ENCODE data around the gene LRRK2. TPM values are rescaled to one million over a fixed set of nuclear protein-coding genes. Genes with fewer than 3 reads are reported as not detected.
"Not testable (repeated sequence)": the region's sequence is repeated elsewhere in the genome, so short reads cannot be mapped to it uniquely, and the experiment has no call there.

The LRRK2 gene
- total RNA-seq, 6 donors from 2014 or later: 232 to 719 (median 390) TPM

DNA sequence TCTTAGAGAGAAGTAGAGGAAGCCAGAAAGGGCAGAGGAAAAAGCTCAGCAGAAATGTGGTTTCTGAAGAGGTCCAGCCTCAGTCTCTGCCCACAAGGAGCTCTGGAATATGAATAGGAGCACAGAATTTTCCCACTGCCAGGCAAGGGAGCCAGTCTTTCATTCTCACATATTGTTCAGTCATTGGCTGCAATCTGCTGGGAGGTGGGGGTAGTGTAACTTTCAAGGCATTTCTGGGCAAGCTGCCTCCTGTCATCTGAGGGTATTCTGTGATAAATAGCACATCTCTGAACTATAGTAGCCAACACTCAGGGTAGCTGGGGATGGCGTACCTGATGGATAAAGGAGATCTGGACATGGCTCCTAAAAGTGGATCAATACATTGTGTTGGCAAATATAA is 127.2 kb downstream of the LRRK2 start:
- 81 to 82% methylated on average over 1 of the region's 1 CpG for WGBS, 2 donors
- H3K4me3 ChIP-seq: no peak overlapping the region
- no peak overlapping the region for H3K27ac ChIP-seq
- peaks cover 0 to 7% (median 0%) of the 10 kb centered on the region in 4 donors for H3K4me1 ChIP-seq
- TF ChIP-seq EP300 (IDR thresholded peaks at IDR 0.05) (no peak), POLR2A (IDR thresholded peaks at IDR 0.05) (no peak), POLR2AphosphoS5 (IDR thresholded peaks at IDR 0.05) (no peak)
- TF ChIP-seq, protein P1, sequence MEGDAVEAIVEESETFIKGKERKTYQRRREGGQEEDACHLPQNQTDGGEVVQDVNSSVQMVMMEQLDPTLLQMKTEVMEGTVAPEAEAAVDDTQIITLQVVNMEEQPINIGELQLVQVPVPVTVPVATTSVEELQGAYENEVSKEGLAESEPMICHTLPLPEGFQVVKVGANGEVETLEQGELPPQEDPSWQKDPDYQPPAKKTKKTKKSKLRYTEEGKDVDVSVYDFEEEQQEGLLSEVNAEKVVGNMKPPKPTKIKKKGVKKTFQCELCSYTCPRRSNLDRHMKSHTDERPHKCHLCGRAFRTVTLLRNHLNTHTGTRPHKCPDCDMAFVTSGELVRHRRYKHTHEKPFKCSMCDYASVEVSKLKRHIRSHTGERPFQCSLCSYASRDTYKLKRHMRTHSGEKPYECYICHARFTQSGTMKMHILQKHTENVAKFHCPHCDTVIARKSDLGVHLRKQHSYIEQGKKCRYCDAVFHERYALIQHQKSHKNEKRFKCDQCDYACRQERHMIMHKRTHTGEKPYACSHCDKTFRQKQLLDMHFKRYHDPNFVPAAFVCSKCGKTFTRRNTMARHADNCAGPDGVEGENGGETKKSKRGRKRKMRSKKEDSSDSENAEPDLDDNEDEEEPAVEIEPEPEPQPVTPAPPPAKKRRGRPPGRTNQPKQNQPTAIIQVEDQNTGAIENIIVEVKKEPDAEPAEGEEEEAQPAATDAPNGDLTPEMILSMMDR (IDR thresholded peaks at IDR 0.05): no peak
- DNase-seq (no peak), ATAC-seq (ENCODE audit: low FRiP score in 2 of 2) (no peak)
- H3K9me3 ChIP-seq: no peaks in the 10 kb centered on the region
- H3K36me3 ChIP-seq: peaks cover 0 to 31% (median 12%) of the 10 kb centered on the region in 4 donors
- no peaks in the 10 kb centered on the region for H3K27me3 ChIP-seq

DNA sequence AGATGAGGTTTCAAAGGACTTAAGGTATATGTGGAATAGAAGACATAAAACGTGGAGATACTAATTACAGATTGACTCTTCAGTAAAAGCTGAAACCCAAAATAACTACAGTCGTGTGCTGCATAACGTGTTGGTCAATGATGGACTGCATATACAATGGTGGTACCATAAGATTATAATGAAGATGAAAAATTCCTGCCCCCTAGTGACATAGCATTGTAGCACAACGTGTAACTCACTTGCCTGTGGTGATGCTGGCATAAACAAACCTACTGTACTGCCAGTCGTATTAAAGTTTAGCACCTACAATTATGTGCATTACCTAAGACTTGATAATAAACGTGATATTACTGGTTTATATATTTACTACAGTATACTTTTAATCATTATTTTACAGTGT is 150.3 kb downstream of the LRRK2 start:
- H3K36me3 ChIP-seq: no peaks in the 10 kb centered on the region
- TF ChIP-seq, protein P1 (IDR thresholded peaks at IDR 0.05): peak in 1 of 6 experiments; percentile 25
- TF ChIP-seq POLR2AphosphoS5 (IDR thresholded peaks at IDR 0.05): no peak
- H3K27ac ChIP-seq: no peak overlapping the region
- no peaks in the 10 kb centered on the region for H3K9me3 ChIP-seq
- H3K4me1 ChIP-seq: no peaks in the 10 kb centered on the region
- no peaks in the 10 kb centered on the region for H3K27me3 ChIP-seq
- DNase-seq (no peak), ATAC-seq (ENCODE audit: low FRiP score in 2 of 2) (peak in 1 of 2 donors; percentile 31)
- no peak overlapping the region for H3K4me3 ChIP-seq
- WGBS, 2 donors: 66 to 68% methylated on average over 6 of the region's 6 CpGs

DNA sequence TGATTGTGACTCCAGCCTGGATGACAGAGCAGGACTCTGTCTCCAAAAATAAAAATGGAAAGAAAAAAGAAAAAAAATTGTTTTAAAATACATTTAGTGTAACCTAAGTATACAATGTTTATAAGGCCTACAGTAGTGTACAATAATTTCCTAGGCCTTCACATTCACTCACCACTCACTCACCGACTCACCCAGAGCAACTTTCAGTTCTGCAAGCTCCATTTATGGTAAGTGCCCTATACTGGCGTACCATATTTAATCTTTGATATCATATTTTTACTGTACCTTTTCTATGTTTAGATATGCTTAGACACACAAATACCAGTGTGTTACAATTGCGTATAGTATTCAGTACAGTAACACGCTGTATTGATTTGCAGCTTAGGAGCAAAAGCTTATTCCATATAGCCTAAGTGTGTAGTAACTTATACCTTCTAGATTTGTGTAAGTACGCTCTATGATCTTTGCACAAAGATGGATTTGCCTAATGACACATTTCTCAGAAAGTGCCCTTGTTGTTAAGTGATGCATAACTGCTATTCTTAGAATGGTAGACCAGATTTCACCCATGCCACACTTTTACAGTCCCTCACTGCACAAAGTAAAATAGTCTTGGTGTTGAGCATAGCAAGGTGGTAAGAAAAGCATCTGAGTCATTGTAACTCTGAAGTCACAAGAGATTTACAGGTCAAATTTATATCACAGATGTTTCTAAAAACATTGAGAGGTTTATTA is 151.9 kb downstream of the LRRK2 start:
- no peaks in the 10 kb centered on the region for H3K4me1 ChIP-seq
- WGBS, 2 donors: 90 to 92% methylated on average over 5 of the region's 5 CpGs
- no peak for ATAC-seq (ENCODE audit: low FRiP score in 2 of 2)

DNA sequence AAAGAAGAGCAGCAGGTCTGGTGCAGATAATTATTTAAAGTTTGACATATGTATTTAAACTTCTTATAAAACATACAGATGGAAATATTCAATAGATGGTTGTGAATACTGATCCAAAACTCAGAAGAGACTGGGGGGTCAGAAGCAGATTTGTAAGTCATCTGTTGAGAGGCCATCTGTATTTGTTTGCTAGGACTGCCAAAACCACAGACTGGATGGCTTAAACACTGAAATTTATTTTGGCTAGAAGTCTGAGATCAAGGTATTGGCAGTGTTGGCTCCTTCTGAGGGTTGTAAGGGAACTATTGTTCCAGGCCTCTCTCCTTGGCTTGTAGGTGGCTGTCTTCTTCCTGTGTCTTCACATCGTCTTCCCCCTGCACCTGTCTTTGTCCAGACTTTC is 153.9 kb downstream of the LRRK2 start:
- DNase-seq: no peak
- no peaks in the 10 kb centered on the region for H3K27me3 ChIP-seq
- no peaks in the 10 kb centered on the region for H3K36me3 ChIP-seq
- H3K4me1 ChIP-seq: no peaks in the 10 kb centered on the region
- H3K9me3 ChIP-seq: no peaks in the 10 kb centered on the region
- WGBS, 2 donors: 79% methylated on average over 1 of the region's 1 CpG
- H3K27ac ChIP-seq: no peak overlapping the region
- TF ChIP-seq POLR2AphosphoS5 (IDR thresholded peaks at IDR 0.05): no peak
- no peak for TF ChIP-seq EP300 (IDR thresholded peaks at IDR 0.05)
- TF ChIP-seq, protein P1 (IDR thresholded peaks at IDR 0.05): no peak
- no peak for TF ChIP-seq POLR2A (IDR thresholded peaks at IDR 0.05)
- no peak overlapping the region for H3K4me3 ChIP-seq
- no peak for ATAC-seq (ENCODE audit: low FRiP score in 2 of 2)

More for the DNA sequence above, 151.9 kb downstream of the LRRK2 start:
- Histone ChIP-seq H3K27ac (no peak overlapping the region), H3K36me3 (no peaks in the 10 kb centered on the region), H3K9me3 (no peaks in the 10 kb centered on the region), H3K4me3 (no peak overlapping the region), H3K27me3 (no peaks in the 10 kb centered on the region)
- TF ChIP-seq EP300 (IDR thresholded peaks at IDR 0.05) (no peak), POLR2A (IDR thresholded peaks at IDR 0.05) (no peak), POLR2AphosphoS5 (IDR thresholded peaks at IDR 0.05) (no peak)
- TF ChIP-seq, protein P1 (IDR thresholded peaks at IDR 0.05): no peak
- no peak for DNase-seq

DNA sequence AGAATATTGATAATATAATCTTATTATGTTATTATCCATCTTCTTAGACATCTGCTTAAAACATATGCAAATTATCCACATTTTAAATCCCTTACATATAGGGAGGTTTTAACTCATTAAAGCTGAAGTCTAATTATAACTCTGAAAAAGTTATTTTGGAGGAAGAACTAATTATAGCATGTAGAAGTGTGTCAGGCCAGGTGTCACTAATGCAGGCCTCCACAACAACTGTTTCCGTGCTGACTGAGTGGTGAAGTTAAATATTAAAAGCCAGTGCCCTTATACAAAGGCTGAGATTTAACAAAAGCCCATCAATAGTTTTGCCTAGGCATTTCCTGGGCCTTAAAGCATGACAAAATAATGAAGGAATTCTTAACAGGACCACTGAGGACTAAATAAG is 157.4 kb downstream of the LRRK2 start:
- TF ChIP-seq POLR2AphosphoS5 (IDR thresholded peaks at IDR 0.05) (no peak), POLR2A (IDR thresholded peaks at IDR 0.05) (no peak), EP300 (IDR thresholded peaks at IDR 0.05) (no peak)
- TF ChIP-seq, protein P1 (IDR thresholded peaks at IDR 0.05): no peak
- no peak for ATAC-seq (ENCODE audit: low FRiP score in 2 of 2)
- no peaks in the 10 kb centered on the region for H3K36me3 ChIP-seq
- H3K4me3 ChIP-seq: no peak overlapping the region
- 78 to 83% methylated on average over 1 of the region's 1 CpG for WGBS, 2 donors
- no peaks in the 10 kb centered on the region for H3K4me1 ChIP-seq
- no peak overlapping the region for H3K27ac ChIP-seq
- H3K9me3 ChIP-seq: no peaks in the 10 kb centered on the region
- no peaks in the 10 kb centered on the region for H3K27me3 ChIP-seq
- DNase-seq: no peak

DNA sequence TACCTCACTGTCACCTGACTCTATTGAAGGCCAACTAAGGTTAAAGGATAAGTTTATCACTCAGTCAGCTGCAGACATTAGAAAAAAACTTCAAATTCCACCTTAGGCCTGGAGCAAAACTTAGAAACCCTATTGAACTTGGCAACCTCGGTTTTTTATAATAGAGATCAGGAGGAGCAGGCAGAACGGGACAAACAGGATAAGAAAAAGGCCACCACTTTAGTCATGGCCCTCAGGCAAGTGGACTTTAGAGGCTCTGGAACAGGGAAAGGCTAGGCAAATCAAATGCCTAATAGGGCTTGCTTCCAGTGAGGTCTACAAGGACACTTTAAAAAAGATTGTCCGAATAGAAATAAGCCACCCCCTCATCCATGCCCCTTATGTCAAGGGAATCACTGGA is 162.5 kb downstream of the LRRK2 start:
- H3K36me3 ChIP-seq; H3K9me3 ChIP-seq; H3K4me1 ChIP-seq; H3K27me3 ChIP-seq; H3K4me3 ChIP-seq; H3K27ac ChIP-seq; ATAC-seq (ENCODE audit: low FRiP score in 2 of 2); DNase-seq: not testable (repeated sequence)
- WGBS, 2 donors: 73 to 85% methylated on average over 3 of the region's 3 CpGs
